ENCODE measurements around the gene NHLRC4. TPM values are rescaled to one million over a fixed set of nuclear protein-coding genes. Genes with fewer than 3 reads are reported as not detected.

The NHLRC4 gene
- total RNA-seq, 4 donors from 2014 or later: 0.47 to 2.9 (median 0.87) TPM

GRCh38 chr16:561957-562938 is 4.6 kb upstream of the NHLRC4 start:
- TF ChIP-seq POLR2AphosphoS5 (IDR thresholded peaks at IDR 0.05) (no peak), CTCF (IDR thresholded peaks at IDR 0.05) (no peak), EP300 (IDR thresholded peaks at IDR 0.05) (no peak)
- H3K9me3 ChIP-seq: no peaks in the 10 kb centered on the region
- no peak for ATAC-seq
- H3K4me3 ChIP-seq: no peak overlapping the region
- peaks cover 75% of the 10 kb centered on the region for H3K27me3 ChIP-seq
- H3K4me1 ChIP-seq: peaks cover 0 to 49% (median 25%) of the 10 kb centered on the region in 3 donors
- no peaks in the 10 kb centered on the region for H3K36me3 ChIP-seq
- H3K27ac ChIP-seq: no peak overlapping the region
- WGBS, 2 donors (ENCODE audit: low coverage in 1 of 2): 63 to 70% methylated on average over 3 to 11 of the region's 43 CpGs

GRCh38 chr16:563072-563644 is 3.6 kb upstream of the NHLRC4 start:
- H3K27me3 ChIP-seq: peaks cover 68% of the 10 kb centered on the region
- H3K36me3 ChIP-seq: no peaks in the 10 kb centered on the region
- WGBS, 2 donors (ENCODE audit: low coverage in 1 of 2): 40% methylated on average over 2 of the region's 30 CpGs; no CpG with 5 or more reads in 1 of the 2 donors
- H3K4me1 ChIP-seq: peaks cover 0 to 59% (median 28%) of the 10 kb centered on the region in 3 donors
- TF ChIP-seq EP300 (IDR thresholded peaks at IDR 0.05): no peak
- no peak for TF ChIP-seq POLR2A (IDR thresholded peaks at IDR 0.05)
- no peak for TF ChIP-seq CTCF (IDR thresholded peaks at IDR 0.05)
- TF ChIP-seq POLR2AphosphoS5 (IDR thresholded peaks at IDR 0.05): no peak
- H3K4me3 ChIP-seq: no peak overlapping the region
- H3K9me3 ChIP-seq: no peaks in the 10 kb centered on the region
- ATAC-seq: no peak
- no peak overlapping the region for H3K27ac ChIP-seq

- Histone ChIP-seq H3K36me3 (no peaks in the 10 kb centered on the region), H3K4me1 (peaks cover 0 to 60% (median 34%) of the 10 kb centered on the region in 3 donors), H3K9me3 (no peaks in the 10 kb centered on the region), H3K4me3 (no peak overlapping the region), H3K27ac (no peak overlapping the region), H3K27me3 (peaks cover 51% of the 10 kb centered on the region)
- no peak for TF ChIP-seq EP300 (IDR thresholded peaks at IDR 0.05)
- no CpG with 5 or more reads among the region's 42 CpGs for WGBS, 2 donors (ENCODE audit: low coverage in 1 of 2)
- ATAC-seq: no peak
Observed at GRCh38 chr16:564690-565418, 2.0 kb upstream of the NHLRC4 start.

DNA sequence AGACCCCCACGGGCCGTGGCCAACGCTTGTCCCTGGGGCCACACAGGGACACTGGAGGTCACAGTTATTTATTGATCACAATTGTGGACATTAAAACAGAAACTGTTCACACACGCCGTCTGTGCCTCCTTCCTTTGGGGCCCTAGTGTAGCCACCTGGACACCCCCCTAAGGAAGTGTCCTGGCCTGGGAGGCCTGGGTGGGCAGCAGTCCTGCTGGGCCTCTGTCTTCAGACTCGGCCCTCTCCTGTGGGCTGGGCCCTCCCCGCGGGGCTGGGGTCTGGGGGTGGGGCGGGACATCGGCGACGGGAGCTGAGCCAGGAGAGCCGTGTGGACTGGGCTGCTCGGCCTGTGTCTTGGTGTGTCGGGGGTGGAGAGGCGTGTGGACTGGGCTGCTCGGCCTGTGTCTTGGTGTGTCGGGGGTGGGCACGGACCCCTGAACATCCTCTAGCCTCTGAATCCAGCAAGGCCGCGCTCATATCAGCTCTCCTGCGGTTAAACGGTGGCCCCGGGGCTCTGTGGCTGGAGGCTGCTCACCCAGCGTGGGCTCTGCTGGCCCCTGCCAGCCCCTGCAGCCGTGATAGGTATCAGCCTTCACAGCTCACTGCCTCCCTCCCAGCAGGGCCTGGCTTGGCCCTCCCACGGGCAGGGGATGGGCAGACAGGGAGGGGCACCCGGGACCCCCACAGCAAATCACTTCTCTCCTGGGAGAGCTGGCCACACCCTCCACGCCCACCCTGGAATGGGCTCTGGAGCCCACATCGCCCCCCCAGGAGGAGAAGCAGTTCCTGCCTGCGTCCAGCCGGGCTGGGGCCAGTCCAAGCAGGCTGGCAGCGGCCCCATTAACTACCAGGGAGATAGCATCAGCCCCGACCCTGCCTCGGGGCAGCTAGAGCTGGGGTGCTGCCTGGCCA is 1.1 kb upstream of the NHLRC4 start:
- H3K36me3 ChIP-seq: no peaks in the 10 kb centered on the region
- no peak overlapping the region for H3K4me3 ChIP-seq
- WGBS, 2 donors (ENCODE audit: low coverage in 1 of 2): 43% methylated on average over 6 of the region's 35 CpGs; no CpG with 5 or more reads in 1 of the 2 donors
- peaks cover 43% of the 10 kb centered on the region for H3K27me3 ChIP-seq
- TF ChIP-seq EP300 (IDR thresholded peaks at IDR 0.05): no peak
- no peak for TF ChIP-seq POLR2A (IDR thresholded peaks at IDR 0.05)
- no peak for TF ChIP-seq POLR2AphosphoS5 (IDR thresholded peaks at IDR 0.05)
- TF ChIP-seq CTCF (IDR thresholded peaks at IDR 0.05): no peak
- ATAC-seq: no peak
- peak overlapping the region in 2 of 4 donors; percentile 51 to 74 for H3K27ac ChIP-seq
- peaks cover 0 to 57% (median 38%) of the 10 kb centered on the region in 3 donors for H3K4me1 ChIP-seq
- no peaks in the 10 kb centered on the region for H3K9me3 ChIP-seq
